Colonic mucosa (tissue), 4 donors: Measurements from ENCODE around the gene AGBL1. TPM values are rescaled to one million over a fixed set of nuclear protein-coding genes. Genes with fewer than 3 reads are reported as not detected.

Experiments used
- DNase-seq: peaks from one replicate; pipeline ENCODE4 v3.0.0-alpha.2; 2020
- H3K27ac ChIP-seq: fragments of 200-600 bp; one replicate; pipeline ENCODE4 v1.8.0; 2021
- H3K27me3 ChIP-seq: fragments of 200-600 bp; one replicate; pipeline ENCODE4 v1.8.0; 2021
- H3K36me3 ChIP-seq: fragments of 200-600 bp; one replicate; pipeline ENCODE4 v1.8.0; 2021
- H3K4me1 ChIP-seq: fragments of 200-600 bp; one replicate; pipeline ENCODE4 v1.8.0; 2021; ENCODE audit warnings: mild to moderate bottlenecking
- H3K4me3 ChIP-seq: fragments of 200-600 bp; one replicate; pipeline ENCODE4 v1.8.0; 2021
- H3K9ac ChIP-seq, 2 donors: one replicate each; pipeline ENCODE4 v1.7.0; 2013; ENCODE audit warnings: control low read depth in 2 of 2, low read depth in 2 of 2, low read length in 2 of 2
- H3K9me3 ChIP-seq: fragments of 200-600 bp; one replicate; pipeline ENCODE4 v1.8.0; 2021
- intact Hi-C: fragments of 100-400 bp; cut with DNase I; formaldehyde crosslinking; loops from one replicate; pipeline ENCODE4 v1.14.1; 2022
- total RNA-seq, 2 donors: library from RNA; stranded (reverse); fragmentation: NEBNext Ultra II Directional in 1 of 2; extraction: Animal tissue kit (Norgen Biotek cat#: 25700) in 1 of 2; gene quantifications; one replicate each; pipeline ENCODE4 v1.2.1, GENCODE V29; 2021
- TF ChIP-seq, protein P1 (sequence below): fragments of 200-600 bp; IDR thresholded peaks from one replicate; pipeline ENCODE4 v1.8.0; 2022; ENCODE audit warnings: antibody characterized with exemption, mild to moderate bottlenecking
- donor health status: healthy.
- donor health status: DM: no; HTN: no; CAD: no.
- donor health status: DM: no; HTN: no; CAD: no.

Gene AGBL1
- total RNA-seq, 2 donors from 2014 or later = 0.10 to 0.24 TPM

DNA sequence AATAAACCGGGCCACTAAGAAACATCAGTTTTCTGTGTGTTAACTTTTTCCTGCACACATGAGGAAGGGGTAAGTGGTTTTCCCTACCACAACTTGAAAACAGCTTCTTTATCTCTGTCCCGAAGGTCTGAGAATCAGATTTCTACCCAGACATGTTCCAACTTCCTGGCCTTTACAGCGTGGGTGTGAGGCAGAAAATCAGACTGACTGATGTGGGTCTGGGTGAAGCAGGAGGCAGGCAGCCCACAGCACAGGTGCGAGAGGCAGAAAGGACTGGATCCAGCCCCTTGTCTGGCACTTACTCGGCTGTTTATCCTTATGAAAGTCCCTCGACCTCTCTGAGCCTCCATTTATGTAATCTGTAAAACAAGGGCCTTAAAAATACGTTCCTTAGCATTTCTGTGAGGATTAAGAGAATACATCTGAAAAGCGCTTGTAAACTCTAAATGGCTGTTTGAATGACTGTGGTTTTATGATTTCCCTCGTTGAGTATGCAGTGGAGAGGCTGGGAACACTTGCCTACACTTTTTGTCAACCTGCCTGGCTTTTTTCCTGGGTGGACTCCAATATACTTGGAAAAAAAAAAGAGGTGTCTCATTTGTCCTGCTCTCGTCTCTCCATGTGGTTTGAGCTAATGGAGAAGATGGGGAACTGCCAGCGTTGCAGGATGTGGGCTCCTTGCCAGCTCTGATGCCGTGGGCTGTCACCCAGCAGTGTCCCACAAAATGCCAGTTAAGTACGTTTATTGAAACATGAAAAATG is 3.1 kb downstream of the AGBL1 start:
- no peak overlapping the region for H3K9ac ChIP-seq
- H3K27ac ChIP-seq = no peak overlapping the region
- intact Hi-C loops = no loop called here
- no peaks in the 10 kb centered on the region for H3K9me3 ChIP-seq
- H3K27me3 ChIP-seq = no peaks in the 10 kb centered on the region
- H3K4me3 ChIP-seq = no peak overlapping the region
- TF ChIP-seq, protein P1, sequence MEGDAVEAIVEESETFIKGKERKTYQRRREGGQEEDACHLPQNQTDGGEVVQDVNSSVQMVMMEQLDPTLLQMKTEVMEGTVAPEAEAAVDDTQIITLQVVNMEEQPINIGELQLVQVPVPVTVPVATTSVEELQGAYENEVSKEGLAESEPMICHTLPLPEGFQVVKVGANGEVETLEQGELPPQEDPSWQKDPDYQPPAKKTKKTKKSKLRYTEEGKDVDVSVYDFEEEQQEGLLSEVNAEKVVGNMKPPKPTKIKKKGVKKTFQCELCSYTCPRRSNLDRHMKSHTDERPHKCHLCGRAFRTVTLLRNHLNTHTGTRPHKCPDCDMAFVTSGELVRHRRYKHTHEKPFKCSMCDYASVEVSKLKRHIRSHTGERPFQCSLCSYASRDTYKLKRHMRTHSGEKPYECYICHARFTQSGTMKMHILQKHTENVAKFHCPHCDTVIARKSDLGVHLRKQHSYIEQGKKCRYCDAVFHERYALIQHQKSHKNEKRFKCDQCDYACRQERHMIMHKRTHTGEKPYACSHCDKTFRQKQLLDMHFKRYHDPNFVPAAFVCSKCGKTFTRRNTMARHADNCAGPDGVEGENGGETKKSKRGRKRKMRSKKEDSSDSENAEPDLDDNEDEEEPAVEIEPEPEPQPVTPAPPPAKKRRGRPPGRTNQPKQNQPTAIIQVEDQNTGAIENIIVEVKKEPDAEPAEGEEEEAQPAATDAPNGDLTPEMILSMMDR = no peak
- DNase-seq = no peak
- H3K4me1 ChIP-seq = no peaks in the 10 kb centered on the region
- H3K36me3 ChIP-seq = no peaks in the 10 kb centered on the region

DNA sequence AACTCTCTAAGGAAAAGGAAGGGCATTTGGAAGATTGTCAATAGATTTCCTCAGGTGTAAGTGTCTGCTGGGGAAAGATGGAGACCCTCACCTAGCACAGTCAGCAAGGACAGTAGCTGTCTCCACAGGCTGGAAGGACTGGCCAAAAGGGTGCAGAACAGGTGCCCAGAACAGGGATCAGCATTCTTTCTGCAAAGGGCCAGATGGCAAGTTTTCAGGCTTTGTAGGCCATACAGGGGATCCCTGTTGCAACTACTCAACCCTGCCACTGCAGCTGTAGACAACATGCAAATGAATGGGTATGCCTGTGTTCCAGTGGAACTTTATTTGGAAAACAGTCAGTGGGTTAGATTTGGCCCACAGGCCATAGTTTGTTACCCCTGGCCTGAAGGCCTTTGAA is 8.1 kb downstream of the AGBL1 start:
- no peaks in the 10 kb centered on the region for H3K9me3 ChIP-seq
- intact Hi-C loops = no loop called here
- H3K4me1 ChIP-seq = no peaks in the 10 kb centered on the region
- H3K27me3 ChIP-seq = no peaks in the 10 kb centered on the region
- H3K4me3 ChIP-seq = no peak overlapping the region
- no peak overlapping the region for H3K27ac ChIP-seq
- no peaks in the 10 kb centered on the region for H3K36me3 ChIP-seq
- DNase-seq = no peak
- H3K9ac ChIP-seq = no peak overlapping the region
- TF ChIP-seq, protein P1 = no peak

DNA sequence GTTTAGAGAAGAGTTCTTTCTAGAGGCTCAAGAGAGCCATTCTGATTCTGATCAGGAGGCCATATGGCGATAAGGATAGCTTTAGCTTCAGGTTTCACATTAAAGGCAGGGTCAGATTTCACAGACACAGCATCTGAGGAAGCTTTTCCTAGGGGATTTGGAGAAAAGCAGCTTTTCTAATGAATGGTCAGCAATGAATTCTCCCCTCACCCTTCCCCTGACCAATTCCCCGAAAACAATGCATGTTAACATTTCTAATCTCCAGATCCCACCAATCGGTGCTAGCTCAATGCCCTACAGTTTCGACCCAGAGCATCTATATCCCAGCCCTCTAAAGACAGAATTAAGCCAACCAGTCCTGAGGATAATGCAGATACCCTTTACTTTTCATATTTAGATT is 9.8 kb downstream of the AGBL1 start:
- Histone ChIP-seq H3K4me3 (no peak overlapping the region), H3K27ac (no peak overlapping the region), H3K4me1 (no peaks in the 10 kb centered on the region), H3K9me3 (no peaks in the 10 kb centered on the region), H3K9ac (no peak overlapping the region), H3K27me3 (no peaks in the 10 kb centered on the region), H3K36me3 (no peaks in the 10 kb centered on the region)
- intact Hi-C loops = no loop called here
- TF ChIP-seq, protein P1 = no peak
- DNase-seq = no peak

DNA sequence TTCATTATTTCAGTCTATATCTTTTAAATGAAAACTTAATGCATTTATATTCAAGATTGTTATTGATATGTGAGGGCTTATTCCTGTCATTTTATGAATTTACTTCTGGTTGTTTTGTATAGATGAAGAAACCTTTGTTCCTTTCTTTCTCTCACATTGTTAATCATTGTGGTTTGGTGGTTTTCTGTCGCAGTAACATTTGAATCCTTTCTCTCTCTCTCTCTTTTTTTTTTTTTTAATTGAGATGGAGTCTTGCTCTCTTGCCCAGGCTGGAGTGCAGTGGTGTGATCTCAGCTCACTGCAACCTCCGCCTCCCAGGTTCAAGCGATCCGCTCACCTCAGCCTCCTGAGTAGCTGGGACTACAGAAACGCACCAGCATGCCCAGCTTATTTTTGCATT is 22.1 kb downstream of the AGBL1 start:
- intact Hi-C loops = no loop called here
- H3K36me3 ChIP-seq = no peaks in the 10 kb centered on the region
- no peaks in the 10 kb centered on the region for H3K4me1 ChIP-seq
- TF ChIP-seq, protein P1 = no peak
- H3K27me3 ChIP-seq = no peaks in the 10 kb centered on the region
- no peak overlapping the region for H3K27ac ChIP-seq
- H3K9me3 ChIP-seq = no peaks in the 10 kb centered on the region
- no peak overlapping the region for H3K9ac ChIP-seq
- H3K4me3 ChIP-seq = no peak overlapping the region
- no peak for DNase-seq

DNA sequence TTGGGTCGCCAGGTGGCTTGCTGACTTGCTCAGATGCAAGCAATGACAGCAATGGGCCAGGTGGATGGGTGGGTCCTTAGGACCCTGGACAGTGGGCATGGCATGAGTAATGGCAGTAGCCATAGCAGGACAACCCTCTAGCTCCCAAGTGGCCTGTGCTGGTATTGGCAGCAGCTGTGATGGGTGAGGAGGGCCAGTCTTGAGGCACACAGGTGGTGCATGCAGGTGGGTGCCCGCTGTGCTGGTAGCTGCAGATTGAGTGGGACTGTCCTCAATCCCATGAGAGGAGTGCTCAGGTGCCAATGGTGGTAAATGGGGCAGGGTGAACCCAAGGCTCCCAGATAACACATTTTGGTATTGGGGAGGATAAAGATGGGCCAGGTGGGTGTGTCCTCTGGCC is 24.2 kb downstream of the AGBL1 start:
- no peak for DNase-seq
- Histone ChIP-seq H3K4me3 (no peak overlapping the region), H3K4me1 (no peaks in the 10 kb centered on the region), H3K27me3 (no peaks in the 10 kb centered on the region), H3K9me3 (no peaks in the 10 kb centered on the region), H3K9ac (no peak overlapping the region), H3K36me3 (no peaks in the 10 kb centered on the region), H3K27ac (no peak overlapping the region)
- TF ChIP-seq, protein P1 = no peak
- intact Hi-C loops = no loop called here
